ENCODE results near the gene CSNK1G1.

DNA sequence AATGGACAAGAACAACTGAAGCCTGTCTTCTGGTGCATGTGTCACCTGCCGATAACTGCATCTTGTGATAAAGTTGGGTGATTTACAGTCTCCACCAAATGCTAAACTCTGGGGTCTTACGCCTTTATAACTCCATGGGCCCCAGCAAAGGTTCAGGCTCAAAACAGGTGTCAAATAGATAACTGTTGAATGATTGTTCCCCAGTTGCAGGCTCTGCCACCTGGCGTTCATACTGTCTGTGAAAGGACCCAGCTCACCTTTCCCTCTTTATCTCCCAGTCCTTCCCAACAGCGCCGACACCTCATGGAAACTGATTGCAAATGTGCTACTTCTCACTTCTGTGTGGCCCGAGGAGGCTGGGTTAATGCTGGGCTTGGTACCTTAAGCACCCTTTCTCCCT, 212.7 kb downstream of the CSNK1G1 start:
- TF ChIP-seq, protein P1, sequence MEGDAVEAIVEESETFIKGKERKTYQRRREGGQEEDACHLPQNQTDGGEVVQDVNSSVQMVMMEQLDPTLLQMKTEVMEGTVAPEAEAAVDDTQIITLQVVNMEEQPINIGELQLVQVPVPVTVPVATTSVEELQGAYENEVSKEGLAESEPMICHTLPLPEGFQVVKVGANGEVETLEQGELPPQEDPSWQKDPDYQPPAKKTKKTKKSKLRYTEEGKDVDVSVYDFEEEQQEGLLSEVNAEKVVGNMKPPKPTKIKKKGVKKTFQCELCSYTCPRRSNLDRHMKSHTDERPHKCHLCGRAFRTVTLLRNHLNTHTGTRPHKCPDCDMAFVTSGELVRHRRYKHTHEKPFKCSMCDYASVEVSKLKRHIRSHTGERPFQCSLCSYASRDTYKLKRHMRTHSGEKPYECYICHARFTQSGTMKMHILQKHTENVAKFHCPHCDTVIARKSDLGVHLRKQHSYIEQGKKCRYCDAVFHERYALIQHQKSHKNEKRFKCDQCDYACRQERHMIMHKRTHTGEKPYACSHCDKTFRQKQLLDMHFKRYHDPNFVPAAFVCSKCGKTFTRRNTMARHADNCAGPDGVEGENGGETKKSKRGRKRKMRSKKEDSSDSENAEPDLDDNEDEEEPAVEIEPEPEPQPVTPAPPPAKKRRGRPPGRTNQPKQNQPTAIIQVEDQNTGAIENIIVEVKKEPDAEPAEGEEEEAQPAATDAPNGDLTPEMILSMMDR (conservative IDR thresholded peaks at IDR 0.05; ENCODE audit: low read depth, low read length), result no peak
- no peak for TF ChIP-seq POLR2A (IDR thresholded peaks at IDR 0.05; ENCODE audit: low read depth, low read length)
- no peak for TF ChIP-seq CHD1 (IDR thresholded peaks at IDR 0.05; ENCODE audit: low read depth, low read length)
- no peak for TF ChIP-seq USF2 (IDR thresholded peaks at IDR 0.05; ENCODE audit: low read depth, low read length)
- TF ChIP-seq FOS (IDR thresholded peaks at IDR 0.05; ENCODE audit: low read depth, low read length), result no peak
- TF ChIP-seq MAZ (IDR thresholded peaks at IDR 0.05; ENCODE audit: borderline replicate concordance, low read depth, low read length), result no peak
- TF ChIP-seq CEBPB (IDR thresholded peaks at IDR 0.05; ENCODE audit: low read depth, low read length), result no peak
